GM12872 (cell line): ENCODE measurements around the gene MAFG.

Source experiments
- CTCF ChIP-seq: IDR thresholded peaks from 3 replicates; pipeline ENCODE4 v1.5.1; 2011; ENCODE audit warnings: low read depth, mild to moderate bottlenecking, low read length, moderate library complexity; ENCODE audit not compliant: insufficient read depth

Gene MAFG

GRCh38 chr17:81925860-81926450 is 1.6 kb downstream of the MAFG start:
- no peak for TF ChIP-seq CTCF

GRCh38 chr17:81924557-81925532 is 2.7 kb downstream of the MAFG start:
- TF ChIP-seq CTCF: no peak

- TF ChIP-seq CTCF: no peak
These were observed 4.0 kb downstream of the MAFG start for GRCh38 chr17:81923302-81924260.

- TF ChIP-seq CTCF: no peak
These were observed 4.8 kb downstream of the MAFG start for GRCh38 chr17:81922566-81923301.

GRCh38 chr17:81921996-81922565 is 5.5 kb downstream of the MAFG start:
- TF ChIP-seq CTCF: no peak

GRCh38 chr17:81921537-81921862 is 6.0 kb downstream of the MAFG start:
- TF ChIP-seq CTCF: no peak
